K562 (cell line): ENCODE results near the gene CCDC137. TPM values are rescaled to one million over a fixed set of nuclear protein-coding genes. Genes with fewer than 3 reads are reported as not detected.

ENCODE experiments used
- ATAC-seq: fragments of 200-7000 bp; cut with Tn5 transposase; 3 replicates; pipeline ENCODE4 v1.9.1; 2020; ENCODE audit warnings: moderate library complexity
- BruUV-seq: library from RNA; stranded (reverse); fragments of 400-500 nt; replicated peaks from 2 replicates; lab custom pipeline; 2021; lab: Mats Ljungman, UMichigan
- CTCF ChIA-PET: fragments of 300-600 bp; formaldehyde crosslinking; extraction: SDS; loops from one replicate; lab custom pipeline; 2021; ENCODE audit warnings: low intra/inter-chr PET ratio; lab: Yijun Ruan, JAX
- POLR2A ChIA-PET: fragments of 300-600, 350-650 bp; sonication (Branson Sonifier 250); formaldehyde crosslinking; extraction: SDS; loops from one replicate; lab custom pipeline; 2021; ENCODE audit warnings: antibody characterized with exemption, inconsistent platforms; lab: Yijun Ruan, JAX
- DNase-seq, 4 experiments: peaks; one replicate each; pipeline versions ENCODE4 v3.0.0 to v3.0.0-alpha.2; 2011 to 2018; ENCODE audit warnings: low spot score in 3 of 4, mixed read lengths in 3 of 4; ENCODE audit errors: extremely low read depth in 1 of 4
- FAIRE-seq: peaks from 2 replicates; lab custom pipeline; 2011; peaks lifted over from hg19 to GRCh38; lab: Jason Lieb, UNC
- H2AFZ ChIP-seq: 2 replicates; pipeline ENCODE4 v1.6.0; 2011; ENCODE audit warnings: low read depth, low read length, control low read depth, inconsistent platforms
- H3K27ac ChIP-seq: fragments of 200-600 bp; 3 replicates; pipeline ENCODE4 v1.8.0; 2011; ENCODE audit warnings: low read depth, mild to moderate bottlenecking, control low read depth, inconsistent platforms, low read length, moderate library complexity, mixed read lengths; ENCODE audit errors: extremely low read depth
- H3K27me3 ChIP-seq, 2 experiments: fragments of 300-600 bp in 1 of 2; 2 replicates in 1 of 2; 3 replicates in 1 of 2; pipeline versions ENCODE4 v1.6.0 to v1.8.0; 2011; ENCODE audit warnings: inconsistent platforms in 2 of 2, low read length in 2 of 2, mild to moderate bottlenecking in 1 of 2, mixed read lengths in 1 of 2, moderate library complexity in 1 of 2; ENCODE audit not compliant: control insufficient read depth in 2 of 2, insufficient read depth in 2 of 2
- H3K36me3 ChIP-seq: fragments of 300-600 bp; 3 replicates; pipeline ENCODE4 v1.8.0; 2011; ENCODE audit warnings: mild to moderate bottlenecking, low read length, inconsistent platforms; ENCODE audit not compliant: control insufficient read depth, insufficient read depth
- H3K4me1 ChIP-seq, 2 experiments: fragments of 200-600 bp in 1 of 2; replicated peaks in 1 of 2; 2 replicates in 1 of 2; 3 replicates in 1 of 2; pipeline versions ENCODE4 v1.5.1 to v1.8.0; 2011; ENCODE audit warnings: inconsistent platforms in 2 of 2, low read length in 2 of 2, mild to moderate bottlenecking in 1 of 2, mixed read lengths in 1 of 2, moderate library complexity in 1 of 2; ENCODE audit not compliant: control insufficient read depth in 2 of 2, insufficient read depth in 2 of 2
- H3K4me2 ChIP-seq: 2 replicates; pipeline ENCODE4 v1.6.1; 2011; ENCODE audit warnings: low read length, control low read depth, inconsistent platforms, mixed read lengths; ENCODE audit not compliant: insufficient read depth
- H3K4me3 ChIP-seq: fragments of 200-600 bp; sonication (generic), shearing (Covaris generic); 2 replicates; pipeline ENCODE4 v1.5.1; 2016; ENCODE audit warnings: control low read depth, inconsistent platforms
- H3K79me2 ChIP-seq: fragments of 200-600 bp; 3 replicates; pipeline ENCODE4 v1.8.0; 2011; ENCODE audit warnings: low read length, inconsistent platforms; ENCODE audit not compliant: control insufficient read depth, insufficient read depth
- H3K9ac ChIP-seq, 2 experiments: 2 replicates each; pipeline versions ENCODE4 v1.6.0 to v1.6.1; 2011; ENCODE audit warnings: low read depth in 2 of 2, low read length in 2 of 2, control low read depth in 1 of 2, inconsistent platforms in 1 of 2, mild to moderate bottlenecking in 1 of 2, mixed read lengths in 1 of 2; ENCODE audit not compliant: insufficient read depth in 1 of 2
- H3K9me1 ChIP-seq: one replicate; pipeline ENCODE4 v1.6.0; 2011; ENCODE audit warnings: inconsistent platforms, mild to moderate bottlenecking, low read length, moderate library complexity; ENCODE audit not compliant: control insufficient read depth, insufficient read depth
- H3K9me3 ChIP-seq: replicated peaks from 2 replicates; pipeline ENCODE4 v1.5.1; 2011; ENCODE audit warnings: low read depth, low read length, inconsistent platforms; ENCODE audit not compliant: control insufficient read depth, insufficient read depth
- H4K20me1 ChIP-seq: replicated peaks from 2 replicates; pipeline ENCODE4 v1.6.1; 2011; ENCODE audit warnings: low read length, inconsistent platforms, mixed read lengths; ENCODE audit not compliant: control insufficient read depth, insufficient read depth
- MTA1 ChIP-seq: fragments of 450-650 bp; IDR thresholded peaks from 2 replicates; pipeline ENCODE4 v1.6.1; 2017; ENCODE audit warnings: borderline replicate concordance
- POLR2G ChIP-seq: fragments of 200-400 bp; formaldehyde crosslinking; IDR thresholded peaks from 2 replicates; pipeline ENCODE4 v1.6.1; 2017; ENCODE audit warnings: low read depth, mild to moderate bottlenecking, antibody characterized with exemption, low read length, moderate library complexity
- YY1 ChIP-seq, 3 experiments: IDR thresholded peaks; 2 replicates each; pipeline ENCODE4 v1.6.1; 2011; ENCODE audit warnings: low read length in 2 of 3, mild to moderate bottlenecking in 2 of 3, moderate library complexity in 2 of 3, borderline replicate concordance in 1 of 3, control low read depth in 1 of 3, low read depth in 1 of 3; ENCODE audit not compliant: insufficient read depth in 3 of 3, insufficient replicate concordance in 2 of 3, control insufficient read depth in 1 of 3, insufficient read length in 1 of 3; ENCODE audit errors: extremely low read depth in 1 of 3
- WGBS: fragments of 100-300 bp; shearing (Covaris generic); methylation state at CpG from one replicate; pipeline ENCODE4 v1.1.6; 2016; ENCODE audit warnings: low coverage, mixed read lengths; ENCODE audit not compliant: insufficient coverage; ENCODE audit errors: missing lambda C conversion rate; 5-methylcytosine and 5-hydroxymethylcytosine counted together
- in situ Hi-C: fragments of 300-500 bp; cut with MboI; formaldehyde crosslinking; loops from 4 replicates; pipeline ENCODE4 v1.15.0; 2018; ENCODE audit warnings: inconsistent platforms, mixed read lengths
- intact Hi-C: fragments of 100-400 bp; cut with micrococcal nuclease; formaldehyde crosslinking; loops from 2 replicates; pipeline ENCODE4 v1.14.2; 2022
- polyA plus RNA-seq, 8 experiments: library from polyadenylated mRNA; depleted of rRNA in 4 of 8; stranded (reverse) in 5 of 8; unstranded in 3 of 8; fragments of >200 nt; fragmentation: Nextera tagmentation in 2 of 8; fragmentation: Illumina TruSeq in 1 of 8; extraction: Ambion mirVana in 2 of 8; extraction: Trizol in 1 of 8; gene quantifications; 2 replicates each; pipeline versions ENCODE4 v1.2.1 to v1.2.3, GENCODE V29; 2011 to 2014; ENCODE audit warnings: inconsistent platforms in 1 of 8, missing spikeins in 1 of 8
- total RNA-seq, 7 experiments: library from RNA; depleted of rRNA in 6 of 7; stranded (reverse); fragments of >200 nt in 6 of 7; fragmentation: Illumina TruSeq in 2 of 7; extraction: Trizol in 2 of 7; gene quantifications; 2 replicates each; pipeline versions ENCODE4 v1.2.1 to v1.2.3, GENCODE V29; 2011 to 2021; ENCODE audit warnings: low replicate concordance in 1 of 7

CCDC137 gene
- total and polyA plus RNA-seq, 9 of the 15 experiments (the other 6 are each of a cell fraction or from before 2014, with no cell fraction given): 2.3 to 68.1 (median 38.3) TPM

DNA sequence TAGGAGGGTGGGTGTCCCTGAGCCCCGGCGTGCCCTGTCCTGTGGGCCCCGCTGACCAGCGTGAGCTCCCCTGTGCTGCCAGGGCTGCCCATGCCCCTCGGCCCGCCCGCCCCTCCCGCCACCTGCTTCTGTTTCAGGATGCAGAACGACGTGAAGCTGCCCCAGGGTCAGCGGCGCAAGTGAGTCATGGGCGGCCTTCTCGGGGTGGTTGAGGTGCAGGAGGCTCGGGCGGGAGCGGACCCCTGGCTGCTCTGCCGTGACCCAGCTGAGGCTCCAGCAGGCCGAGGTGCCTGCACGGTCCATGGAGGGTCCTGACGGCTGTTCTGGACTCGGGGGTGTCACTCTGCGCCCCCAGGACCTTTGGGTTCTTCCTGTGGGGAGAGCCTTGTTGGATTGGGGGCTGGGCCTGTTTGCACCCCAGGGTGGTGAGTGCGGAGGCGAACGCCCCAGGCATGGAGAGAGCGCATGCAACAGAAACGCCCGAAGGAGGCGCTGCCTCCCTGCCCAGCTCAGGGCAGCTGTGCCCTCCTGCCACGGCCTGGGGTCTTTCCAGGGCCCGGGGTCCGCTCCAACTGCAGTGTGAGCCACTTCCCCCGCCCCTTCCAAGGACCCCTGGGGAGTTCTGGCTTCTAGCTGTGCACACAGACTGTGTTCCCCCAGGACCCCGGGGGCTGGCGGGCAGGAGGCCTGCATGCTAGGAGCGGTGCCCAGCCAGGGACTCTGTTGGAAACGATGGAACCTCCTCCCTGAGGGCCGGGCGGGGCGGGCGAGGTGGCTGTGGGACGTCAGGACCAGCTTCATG, 49.5 kb downstream of the CCDC137 start:
- in situ Hi-C loops (no loop called here), intact Hi-C loops (no loop called here)
- Histone ChIP-seq H3K9me3 (no peaks in the 10 kb centered on the region), H3K4me3 (no peak overlapping the region), H4K20me1 (peaks cover 12% of the 10 kb centered on the region), H3K4me1 (peaks cover 17 to 87% of the 10 kb centered on the region in 2 experiments), H2AFZ (no peak overlapping the region), H3K36me3 (peaks cover 64% of the 10 kb centered on the region; the same call in 1 of the 3 replicates), H3K9me1 (no peaks in the 10 kb centered on the region), H3K79me2 (peaks cover 35% of the 10 kb centered on the region), H3K4me2 (no peak overlapping the region), H3K27me3 (no peaks in the 10 kb centered on the region), H3K9ac (peak overlapping the region in 1 of 2 experiments; percentile 95; a peak in 1 of 4 replicates), H3K27ac (no peak overlapping the region)
- TF ChIP-seq POLR2G (peak; percentile 7; the same call in 1 of the 2 replicates), YY1 (IDR thresholded peaks at IDR 0.05; ENCODE audit: borderline replicate concordance in 1 of 3, control insufficient read depth in 1 of 3, extremely low read depth in 1 of 3, insufficient read depth in 3 of 3, insufficient read length in 1 of 3, insufficient replicate concordance in 2 of 3, low read depth in 1 of 3, low read length in 2 of 3) (no peak), MTA1 (no peak)
- POLR2A ChIA-PET: interaction anchor here (1.3 to 1.4 kb wide), 2 partner anchors 11 to 151 kb away, joined by 3 to 5 read pairs; no protein-coding TSS in a partner anchor
- ATAC-seq: no peak
- 95% methylated on average over 22 of the region's 43 CpGs for WGBS
- no TSS peak for BruUV-seq
- DNase-seq: no peak
- FAIRE-seq: no peak
- CTCF ChIA-PET: no interaction called here
